Choroid plexus epithelial cell (primary cell): ENCODE measurements around the gene PPM1H.

Source experiments
- DNase-seq: peaks from one replicate; pipeline ENCODE4 v3.0.0-alpha.2; 2010; ENCODE audit warnings: low read depth
- H3K4me3 ChIP-seq: 2 replicates; pipeline ENCODE4 v1.5.1; 2011; ENCODE audit warnings: low read depth, mild to moderate bottlenecking, control low read depth, low read length, moderate library complexity
- CTCF ChIP-seq: conservative IDR thresholded peaks from 2 replicates; pipeline ENCODE4 v1.5.1; 2011; ENCODE audit warnings: low read depth, mild to moderate bottlenecking, control low read depth, inconsistent platforms, low read length, moderate library complexity

The PPM1H gene

GRCh38 chr12:62642486-62642885 is 292.5 kb downstream of the PPM1H start:
- DNase-seq, result no peak
- H3K4me3 ChIP-seq, result no peak overlapping the region
- no peak for TF ChIP-seq CTCF

- H3K4me3 ChIP-seq, result no peak overlapping the region
- TF ChIP-seq CTCF, result no peak
- DNase-seq, result peak; percentile 59
Observed at GRCh38 chr12:62640910-62641448, 294.0 kb downstream of the PPM1H start.

DNA sequence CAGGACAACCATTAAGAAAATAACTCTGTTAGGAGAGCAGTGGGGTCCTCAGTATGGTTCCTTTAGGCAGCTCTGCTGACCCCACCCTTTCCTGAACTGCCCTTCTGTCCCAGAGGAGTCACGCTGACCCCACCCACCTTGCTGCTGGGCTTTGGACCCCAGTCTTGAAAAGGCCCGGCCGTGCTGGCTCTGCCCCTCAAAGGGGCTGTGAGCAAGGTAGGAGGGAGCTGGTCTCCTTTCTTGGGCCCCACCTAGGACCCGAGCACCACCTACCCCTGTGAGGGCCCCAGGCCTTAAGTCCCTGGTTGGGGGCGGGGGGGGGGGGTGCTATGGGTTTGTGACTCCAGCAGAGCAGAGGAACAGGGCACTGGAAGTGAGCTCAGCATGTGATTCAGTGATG is 297.3 kb downstream of the PPM1H start:
- no peak for DNase-seq
- no peak for TF ChIP-seq CTCF
- no peak overlapping the region for H3K4me3 ChIP-seq

DNA sequence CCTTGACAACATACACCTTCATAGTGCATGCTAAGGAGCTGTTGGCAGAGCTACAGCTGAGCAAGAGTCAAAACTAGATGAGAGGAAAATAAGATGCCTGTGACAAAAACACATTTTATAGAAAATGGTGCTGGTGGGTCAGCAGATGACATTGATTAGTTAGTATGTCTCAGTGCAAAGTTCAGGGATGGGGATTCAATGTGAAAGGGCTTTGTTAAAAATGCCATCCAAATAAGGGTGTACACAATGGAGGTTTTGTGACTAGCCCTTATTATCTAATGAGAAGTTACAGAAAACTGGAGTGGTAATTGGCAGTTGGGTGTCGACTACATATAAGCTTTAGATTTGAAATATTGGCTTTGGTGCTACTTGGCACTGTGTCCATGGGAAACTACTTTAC is 299.3 kb downstream of the PPM1H start:
- no peak overlapping the region for H3K4me3 ChIP-seq
- TF ChIP-seq CTCF, result no peak
- DNase-seq, result no peak

DNA sequence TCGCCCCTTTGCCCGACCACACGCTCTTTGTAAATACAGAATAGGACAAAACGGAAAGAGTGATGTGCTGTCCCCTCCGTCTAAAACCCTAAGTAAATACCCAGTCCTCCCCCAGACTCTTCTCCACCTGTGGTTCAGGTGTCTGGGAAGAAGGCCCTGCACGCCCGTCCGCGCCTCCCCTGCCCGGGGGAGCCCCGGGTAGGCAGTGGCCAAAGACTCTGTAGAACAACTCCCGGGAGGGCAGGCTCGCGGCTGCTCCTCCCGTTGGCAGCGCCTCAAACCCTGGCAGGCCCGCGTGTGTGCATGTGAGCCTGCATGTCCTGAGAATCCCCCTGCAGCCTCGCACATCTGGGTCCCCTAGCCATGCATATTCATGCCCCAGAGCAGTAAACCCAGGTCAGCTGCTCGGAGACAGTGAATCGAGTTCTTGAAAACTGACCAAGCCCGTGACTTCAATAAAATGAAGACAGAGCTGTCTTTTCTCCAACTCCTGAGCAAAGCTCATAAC is 302.5 kb downstream of the PPM1H start:
- H3K4me3 ChIP-seq, result peak overlapping the region; percentile 63
- DNase-seq, result peak; percentile 27
- TF ChIP-seq CTCF, result no peak

DNA sequence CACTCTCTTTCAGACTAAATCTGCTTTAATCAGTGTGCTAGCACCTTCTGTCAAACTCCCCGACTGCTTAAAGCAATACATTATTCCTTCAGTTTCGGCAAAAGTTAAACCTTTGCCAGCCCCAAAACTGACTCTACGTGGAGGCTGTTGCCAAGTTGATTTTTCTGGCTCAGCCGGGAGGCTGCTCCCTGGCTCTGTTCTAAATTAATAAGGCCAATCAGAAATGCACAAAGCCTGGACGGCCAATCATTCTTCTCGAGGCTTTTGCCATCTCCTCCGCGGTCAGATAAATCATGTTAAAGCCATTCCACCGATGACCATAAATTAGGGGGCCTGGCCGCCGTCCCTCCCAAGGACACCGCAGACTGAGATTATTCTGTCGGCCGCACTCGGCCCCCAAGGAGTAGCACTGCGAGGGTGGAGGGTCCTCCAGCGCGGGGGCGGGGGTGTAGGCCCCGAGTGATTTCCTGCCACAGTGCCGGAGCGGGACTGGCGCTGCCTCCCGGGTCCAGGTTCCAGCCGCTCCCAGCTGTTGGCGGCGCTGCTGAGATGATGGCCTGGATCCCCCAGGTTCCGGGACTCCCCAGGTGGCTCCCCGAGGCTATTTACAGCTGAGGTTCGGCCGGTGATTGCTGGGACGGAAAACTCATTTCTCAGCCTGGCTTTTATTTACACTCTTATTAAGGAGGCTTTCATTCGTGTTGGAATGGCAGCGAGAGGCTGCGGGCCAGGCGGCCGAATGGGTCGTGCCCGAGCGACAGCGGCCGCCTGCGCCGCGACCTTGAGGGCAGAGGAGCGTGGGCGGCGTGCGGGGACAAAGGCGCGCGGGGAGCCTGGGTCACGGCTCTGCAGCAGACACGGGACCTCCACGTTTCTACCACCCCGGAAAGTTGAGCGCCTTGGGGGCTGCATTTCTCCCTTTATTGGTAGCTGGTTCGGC is 303.2 kb downstream of the PPM1H start:
- peak; percentile 66 for TF ChIP-seq CTCF
- peak; percentile 80 for DNase-seq
- H3K4me3 ChIP-seq, result peak overlapping the region; percentile 63
